Spleen (tissue), 7 donors: Measurements from ENCODE around the gene DRICH1.

ENCODE experiments used
- POLR2A ChIP-seq, 3 donors: fragments of 450-650 bp; IDR thresholded peaks; one replicate each; pipeline ENCODE4 v1.5.1; 2017; ENCODE audit warnings: antibody characterized with exemption in 3 of 3, mild to moderate bottlenecking in 1 of 3
- POLR2AphosphoS5 ChIP-seq, 3 donors: sonication (generic); formaldehyde crosslinking; IDR thresholded peaks; one replicate each; pipeline ENCODE4 v1.5.1; 2017; ENCODE audit warnings: antibody characterized with exemption in 3 of 3
- TF ChIP-seq, protein P1 (sequence below), 11 experiments: fragments of 200-600 bp in 7 of 11; fragments of 450-650 bp in 4 of 11; sonication (generic) in 4 of 11; IDR thresholded peaks in 8 of 11; conservative IDR thresholded peaks in 3 of 11; 1 replicate in 7 of 11; 2 replicates in 4 of 11; pipeline versions ENCODE4 v1.4.0 to v1.8.0; 2016 to 2021; ENCODE audit warnings: antibody characterized with exemption in 11 of 11, inconsistent platforms in 4 of 11, mild to moderate bottlenecking in 1 of 11
- donor health status: DM: no; HTN: no; CAD: no; lungs with moderate emphysema.
- donor health status: DM: no; HTN: no; CAD: no.
- donor health status: DM: no; HTN: no; CAD: no.

GRCh38 chr22:23655891-23656475, 23.9 kb upstream of the DRICH1 start:
- TF ChIP-seq, protein P1, sequence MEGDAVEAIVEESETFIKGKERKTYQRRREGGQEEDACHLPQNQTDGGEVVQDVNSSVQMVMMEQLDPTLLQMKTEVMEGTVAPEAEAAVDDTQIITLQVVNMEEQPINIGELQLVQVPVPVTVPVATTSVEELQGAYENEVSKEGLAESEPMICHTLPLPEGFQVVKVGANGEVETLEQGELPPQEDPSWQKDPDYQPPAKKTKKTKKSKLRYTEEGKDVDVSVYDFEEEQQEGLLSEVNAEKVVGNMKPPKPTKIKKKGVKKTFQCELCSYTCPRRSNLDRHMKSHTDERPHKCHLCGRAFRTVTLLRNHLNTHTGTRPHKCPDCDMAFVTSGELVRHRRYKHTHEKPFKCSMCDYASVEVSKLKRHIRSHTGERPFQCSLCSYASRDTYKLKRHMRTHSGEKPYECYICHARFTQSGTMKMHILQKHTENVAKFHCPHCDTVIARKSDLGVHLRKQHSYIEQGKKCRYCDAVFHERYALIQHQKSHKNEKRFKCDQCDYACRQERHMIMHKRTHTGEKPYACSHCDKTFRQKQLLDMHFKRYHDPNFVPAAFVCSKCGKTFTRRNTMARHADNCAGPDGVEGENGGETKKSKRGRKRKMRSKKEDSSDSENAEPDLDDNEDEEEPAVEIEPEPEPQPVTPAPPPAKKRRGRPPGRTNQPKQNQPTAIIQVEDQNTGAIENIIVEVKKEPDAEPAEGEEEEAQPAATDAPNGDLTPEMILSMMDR (IDR thresholded peaks at IDR 0.05 in 8 of 11, conservative IDR thresholded peaks at IDR 0.05 in 3 of 11), result no peak
- TF ChIP-seq POLR2A (IDR thresholded peaks at IDR 0.05) (no peak), POLR2AphosphoS5 (IDR thresholded peaks at IDR 0.05) (no peak)
